ENCODE data around the gene KPNB1.

The KPNB1 gene

DNA sequence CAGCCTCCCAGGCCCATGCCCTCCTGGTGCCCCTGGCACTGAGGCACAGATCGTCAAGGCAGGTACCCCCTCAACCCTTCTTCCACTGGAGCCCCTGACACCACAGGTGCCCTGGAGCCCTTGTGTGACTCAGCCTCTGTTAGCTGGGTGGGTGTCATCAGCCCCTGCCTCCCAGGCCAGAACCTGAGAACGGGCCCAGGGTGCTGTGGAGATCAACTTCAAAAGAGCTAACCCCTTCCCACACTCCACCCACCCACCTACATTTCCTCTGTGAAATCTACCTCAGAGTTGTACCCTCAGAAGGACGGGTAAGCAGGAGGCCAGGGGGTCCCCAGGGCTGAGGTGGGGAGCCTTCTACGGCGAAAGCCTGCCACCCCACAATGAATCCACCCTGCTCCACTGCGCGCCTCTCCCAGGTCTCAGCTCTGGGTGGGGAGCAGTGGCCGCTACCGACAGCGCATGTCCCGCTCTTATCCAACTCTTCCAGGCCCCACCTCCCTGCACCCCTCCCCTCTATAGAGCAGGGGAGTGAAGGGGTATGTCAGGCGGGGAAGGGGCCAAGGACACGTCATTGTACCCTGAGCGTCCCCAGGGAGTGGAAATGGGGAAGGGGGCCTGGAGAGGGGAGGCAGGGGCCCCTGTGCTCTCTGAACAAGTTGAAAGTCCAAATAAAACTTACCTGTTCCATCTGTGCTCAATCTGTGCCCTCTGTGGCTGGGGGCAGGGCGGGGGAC, 61.8 kb downstream of the KPNB1 start:
- no peak for DNase-seq (ENCODE audit: low read depth in 1 of 2, low spot score in 1 of 2)

DNA sequence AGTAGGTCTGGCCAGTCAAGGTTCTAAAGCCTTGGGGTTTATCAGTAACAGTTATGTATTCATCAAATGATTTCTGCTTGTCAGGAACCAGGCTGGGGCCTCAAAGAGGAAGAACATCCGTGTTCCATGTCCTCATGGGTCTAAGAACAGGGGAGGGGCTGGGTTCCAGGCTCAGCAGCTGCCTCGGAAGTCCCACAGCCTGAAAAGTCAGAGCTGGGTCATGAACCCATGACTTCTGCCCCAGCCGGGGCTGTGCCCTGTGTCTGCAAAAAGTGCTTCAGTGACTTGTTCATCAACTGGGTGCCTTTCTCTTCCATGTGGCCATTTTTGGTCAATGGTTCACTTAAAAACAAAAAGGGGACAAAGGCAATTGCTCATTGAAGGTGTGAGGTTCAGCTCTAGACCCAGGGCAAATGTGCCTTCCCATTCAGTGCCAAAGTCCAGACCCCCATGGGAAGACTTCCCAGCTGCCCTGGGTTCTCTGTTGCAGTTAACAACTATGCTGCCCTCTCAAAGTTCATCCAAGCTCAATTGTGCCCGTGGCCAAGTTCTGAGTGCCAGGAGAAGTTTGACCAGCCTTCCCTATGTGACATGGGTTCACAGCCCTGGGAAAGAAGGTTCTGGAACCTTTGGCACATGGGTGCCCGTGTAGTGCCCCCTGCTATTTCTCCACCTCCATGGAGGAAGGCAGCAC, 62.8 kb downstream of the KPNB1 start:
- DNase-seq (ENCODE audit: low read depth in 1 of 2, low spot score in 1 of 2): no peak

DNA sequence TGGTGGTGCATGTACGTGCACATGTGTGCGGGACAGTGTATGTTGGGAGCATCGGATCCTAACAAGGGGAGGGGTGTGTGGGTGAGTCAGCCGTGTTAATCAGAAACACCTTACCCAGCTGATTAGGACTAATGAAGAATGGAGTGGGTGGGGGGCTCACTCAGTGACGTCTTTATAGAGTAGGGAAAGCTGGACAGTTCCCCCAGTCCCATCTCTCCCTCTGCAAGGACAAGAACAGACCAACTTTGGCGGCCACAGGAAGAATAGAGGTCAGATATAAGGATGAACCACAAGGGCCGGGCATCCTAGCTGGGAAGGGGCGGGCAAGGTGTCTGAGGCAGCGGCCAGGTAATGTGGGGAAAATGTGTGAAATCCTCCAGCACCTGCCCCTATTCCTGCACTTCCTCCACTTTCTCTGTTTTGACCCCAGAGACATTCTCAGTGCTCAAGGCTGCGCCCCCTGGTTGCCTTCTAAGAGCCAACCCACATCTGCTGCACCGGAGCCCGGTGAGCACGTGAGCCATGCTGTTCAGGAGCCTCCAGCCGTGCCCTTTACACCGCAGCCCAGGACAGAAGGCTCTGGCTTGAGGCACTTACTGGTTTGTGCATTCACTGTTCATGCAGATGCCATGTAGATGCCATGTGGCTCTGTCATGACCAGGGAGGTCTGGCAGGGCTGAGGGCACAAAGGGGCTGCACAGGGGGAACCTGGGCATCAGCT, 64.4 kb downstream of the KPNB1 start:
- no peak for DNase-seq (ENCODE audit: low read depth in 1 of 2, low spot score in 1 of 2)

DNA sequence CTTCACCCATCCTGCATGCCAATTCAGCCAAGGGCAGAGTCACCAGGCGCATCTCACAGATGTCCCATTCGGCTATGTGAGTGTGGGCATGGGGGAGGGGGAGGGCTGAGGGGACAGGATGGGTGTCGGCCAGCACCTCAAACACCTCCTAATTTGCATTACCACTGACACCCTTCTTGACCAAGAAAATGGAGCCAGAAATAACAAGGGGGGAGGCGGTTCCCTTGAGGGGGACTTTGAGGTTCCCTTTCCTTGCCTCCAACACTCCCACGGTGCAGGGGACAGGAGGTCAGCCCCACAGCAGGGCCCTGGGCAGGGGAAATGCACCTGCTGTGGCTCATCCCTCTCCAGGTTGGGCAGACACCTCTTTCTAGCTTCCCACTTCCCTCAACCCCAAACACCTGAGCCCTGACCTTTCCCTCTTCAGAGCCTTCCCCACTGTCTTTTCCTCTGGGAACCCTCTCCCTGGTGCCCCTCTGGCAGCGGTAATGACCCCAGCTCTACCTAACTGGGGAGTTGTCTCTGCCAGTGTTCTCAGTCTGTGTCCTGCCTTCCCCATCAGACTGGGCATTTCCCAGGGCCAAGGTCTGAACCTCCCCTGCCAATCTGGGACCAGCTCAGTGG, 65.2 kb downstream of the KPNB1 start:
- DNase-seq (ENCODE audit: low read depth in 1 of 2, low spot score in 1 of 2): no peak

DNA sequence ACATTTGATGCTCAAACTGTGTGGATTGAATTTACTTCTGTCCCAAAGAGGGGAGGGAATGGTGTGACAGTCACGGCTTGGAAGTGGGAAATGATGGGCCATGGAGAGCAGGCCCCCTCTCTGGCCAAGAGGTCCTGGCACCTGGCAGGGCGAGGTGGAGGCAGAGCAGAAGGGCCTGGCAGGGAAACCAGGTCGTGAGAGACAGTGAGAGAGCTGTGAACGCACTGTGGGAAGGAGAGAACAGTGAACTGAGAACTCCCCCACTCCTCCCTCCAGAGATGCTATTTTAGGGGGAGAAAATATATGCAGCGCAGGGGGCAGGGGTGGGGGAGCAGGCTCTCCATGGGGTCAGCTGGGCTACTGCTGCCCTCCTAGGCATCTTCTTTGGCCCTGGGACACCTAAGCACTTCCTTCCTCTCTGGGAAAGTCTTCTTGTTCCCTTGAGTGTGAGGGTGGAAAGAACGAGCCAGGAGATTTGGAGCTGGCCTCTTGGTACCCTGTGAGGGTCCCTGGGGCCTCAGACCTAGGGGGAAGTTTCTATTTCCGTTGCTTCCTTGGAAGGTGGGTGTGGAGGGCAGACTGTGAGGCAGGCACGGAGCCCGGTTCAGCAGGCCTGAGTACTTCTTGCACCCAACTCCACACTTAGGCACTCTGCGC, 66.1 kb downstream of the KPNB1 start:
- DNase-seq (ENCODE audit: low read depth in 1 of 2, low spot score in 1 of 2): no peak

DNA sequence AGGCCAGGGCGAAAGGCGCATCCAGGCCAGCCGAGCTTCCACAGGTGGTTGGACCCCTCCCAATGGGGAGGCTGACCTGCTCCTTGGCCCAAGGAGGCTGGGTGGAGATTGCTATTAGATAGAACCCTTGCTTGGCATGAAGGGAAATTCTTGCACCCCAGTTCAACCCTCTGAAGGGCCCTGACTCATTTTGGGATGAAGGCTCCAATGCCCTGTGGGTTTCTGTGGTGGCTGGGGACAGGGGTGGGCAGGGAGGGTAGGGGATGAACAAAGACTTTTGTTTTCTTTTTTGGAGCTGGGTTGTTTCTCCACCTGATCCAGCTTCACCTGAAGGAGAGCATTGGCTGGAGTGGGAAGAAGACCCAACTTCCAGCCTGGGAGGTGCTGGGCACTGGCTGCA, 66.7 kb downstream of the KPNB1 start:
- DNase-seq (ENCODE audit: low read depth in 1 of 2, low spot score in 1 of 2): no peak

DNA sequence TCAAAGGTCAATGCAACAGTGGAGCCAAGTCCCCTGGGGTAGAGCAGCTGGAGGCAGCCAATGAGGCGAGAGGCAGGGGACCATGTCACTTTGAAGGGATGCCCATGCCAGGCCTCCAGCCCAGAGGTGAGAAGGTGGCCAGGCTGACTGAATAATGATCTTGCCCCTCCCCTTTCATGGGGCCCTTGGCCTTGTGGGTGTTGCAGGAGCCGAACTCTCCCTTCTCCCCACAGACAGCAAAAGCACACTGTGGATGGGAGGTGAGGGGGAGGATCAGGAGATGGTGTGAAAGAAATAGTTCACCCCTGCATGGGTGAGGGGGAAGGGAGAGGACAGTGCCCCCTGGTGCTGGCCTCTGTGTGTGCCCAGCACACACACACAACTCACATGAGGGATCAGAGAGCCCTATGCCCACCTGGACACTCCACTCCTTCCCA, 67.6 kb downstream of the KPNB1 start:
- no peak for DNase-seq (ENCODE audit: low read depth in 1 of 2, low spot score in 1 of 2)

DNA sequence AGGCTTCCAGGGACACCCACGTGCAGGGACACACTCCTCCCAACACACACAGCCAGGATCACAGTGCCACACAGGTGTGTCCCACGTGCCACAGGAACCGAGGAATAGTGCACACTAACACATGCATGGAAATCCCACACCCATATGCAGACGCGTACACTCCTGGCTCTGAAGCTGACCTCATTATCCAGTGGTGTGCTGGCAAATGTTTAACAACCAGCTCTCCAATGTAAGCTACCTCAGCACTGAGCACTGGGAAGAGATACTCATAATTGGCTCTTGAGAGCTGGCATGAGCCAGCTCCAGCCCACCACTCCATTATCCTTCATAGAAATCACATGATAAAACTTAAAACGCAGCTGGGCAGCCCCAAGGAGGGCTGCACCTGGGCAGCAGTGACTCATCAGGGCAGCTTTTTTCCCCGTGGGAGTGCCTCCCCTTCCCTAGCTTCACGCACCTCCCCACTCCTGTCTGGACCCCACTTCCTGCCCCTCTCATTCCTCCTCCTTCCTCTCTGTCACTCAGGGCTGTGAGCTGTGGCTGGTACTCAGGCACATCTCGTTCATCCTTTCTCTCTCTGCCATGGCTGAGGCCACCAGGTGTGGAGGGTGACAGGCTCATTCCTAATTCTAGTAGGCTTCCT, 68.4 kb downstream of the KPNB1 start:
- DNase-seq (ENCODE audit: low read depth in 1 of 2, low spot score in 1 of 2): no peak

DNA sequence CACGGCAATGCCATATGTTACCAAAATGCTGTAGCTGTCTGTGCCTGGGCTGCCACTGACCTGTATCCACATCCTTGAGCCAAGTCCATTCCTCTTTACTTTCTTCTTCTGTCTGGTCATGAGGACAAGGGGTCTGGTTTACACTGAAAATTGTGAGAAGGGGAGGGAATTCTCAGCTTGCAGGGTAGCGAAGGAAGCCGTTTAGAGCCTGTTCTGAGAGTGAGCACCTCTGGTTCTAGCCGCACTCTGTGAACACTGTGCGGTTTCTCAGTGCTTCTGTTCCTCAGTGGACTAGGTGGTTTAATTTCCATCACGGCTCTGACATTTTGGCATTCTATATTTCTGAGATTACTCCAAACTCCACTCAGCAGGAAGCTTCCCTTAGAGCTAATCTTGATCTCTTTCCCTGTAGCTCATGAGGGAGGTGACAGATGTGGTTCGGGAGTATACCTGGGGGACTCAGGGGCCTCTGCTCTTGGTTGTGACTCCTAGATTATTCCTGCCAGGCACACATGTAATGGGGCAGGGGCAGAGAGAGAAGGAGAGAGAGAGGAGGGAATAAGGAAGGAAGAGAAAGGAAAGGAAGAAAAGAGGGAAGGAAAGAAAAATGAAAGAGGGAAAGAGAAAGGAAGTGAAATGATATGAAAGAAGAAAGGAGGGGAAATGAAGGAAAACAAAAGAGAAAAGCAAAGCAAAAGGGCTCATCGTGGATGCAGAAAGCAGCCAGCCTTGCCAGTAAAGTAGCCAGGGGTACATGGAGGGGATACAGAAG, 69.1 kb downstream of the KPNB1 start:
- no peak for DNase-seq (ENCODE audit: low read depth in 1 of 2, low spot score in 1 of 2)

DNA sequence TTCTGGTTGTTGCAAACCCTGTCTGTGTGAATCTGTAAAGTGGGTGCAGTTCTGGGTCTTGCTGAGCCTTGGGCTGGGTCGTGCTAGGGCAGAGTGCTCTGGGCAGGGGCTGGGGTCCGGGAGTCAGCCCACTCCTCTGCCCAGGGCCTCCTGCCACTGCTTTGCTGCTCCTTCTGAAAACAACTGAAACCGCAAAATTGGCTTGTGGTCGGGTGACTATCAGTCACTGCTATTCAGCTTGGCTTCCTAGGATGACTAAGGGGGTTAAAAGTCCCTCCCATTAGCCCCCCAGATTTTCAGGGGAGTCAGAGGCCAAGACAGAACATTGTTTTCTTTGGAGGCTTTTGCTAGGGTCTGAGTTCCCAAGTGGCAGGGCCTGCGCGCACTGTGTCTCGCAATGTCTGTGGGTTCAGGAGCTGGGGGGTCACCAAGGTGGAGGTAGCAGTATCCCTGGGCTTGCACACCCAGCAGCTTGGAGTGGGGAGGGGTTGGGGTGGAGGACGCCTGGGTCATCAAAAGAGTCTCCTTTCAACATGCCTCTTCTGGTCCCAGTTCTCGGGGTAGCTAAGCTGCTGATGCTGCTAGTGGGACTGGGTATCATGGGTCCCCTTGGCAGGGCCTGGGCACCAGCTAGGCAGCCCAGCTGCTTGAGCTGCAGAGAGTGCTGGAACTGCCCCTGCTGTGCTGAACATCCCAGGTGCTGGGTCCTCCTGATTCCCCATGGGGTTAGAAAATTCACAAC, 69.9 kb downstream of the KPNB1 start:
- no peak for DNase-seq (ENCODE audit: low read depth in 1 of 2, low spot score in 1 of 2)

DNA sequence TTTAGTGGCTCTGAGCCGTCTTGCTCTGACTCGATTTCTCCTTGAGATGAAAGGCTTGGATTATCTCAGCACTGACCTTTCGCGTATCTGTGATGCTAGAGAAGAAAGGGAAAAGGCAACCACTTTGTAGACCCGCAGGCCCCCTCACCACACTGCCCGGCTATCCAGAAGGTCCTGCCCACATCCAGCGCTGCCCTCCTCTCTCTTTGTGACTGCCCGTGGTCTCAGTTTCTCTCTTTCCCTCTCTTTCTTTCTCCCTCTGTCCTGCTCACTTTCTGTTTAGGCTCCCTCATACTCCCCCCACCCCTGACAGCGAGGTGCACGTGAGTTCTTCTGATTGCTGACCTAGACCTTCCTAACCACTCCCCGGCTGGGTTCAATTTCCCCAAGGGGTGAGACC, 70.5 kb downstream of the KPNB1 start:
- no peak for DNase-seq (ENCODE audit: low read depth in 1 of 2, low spot score in 1 of 2)

DNA sequence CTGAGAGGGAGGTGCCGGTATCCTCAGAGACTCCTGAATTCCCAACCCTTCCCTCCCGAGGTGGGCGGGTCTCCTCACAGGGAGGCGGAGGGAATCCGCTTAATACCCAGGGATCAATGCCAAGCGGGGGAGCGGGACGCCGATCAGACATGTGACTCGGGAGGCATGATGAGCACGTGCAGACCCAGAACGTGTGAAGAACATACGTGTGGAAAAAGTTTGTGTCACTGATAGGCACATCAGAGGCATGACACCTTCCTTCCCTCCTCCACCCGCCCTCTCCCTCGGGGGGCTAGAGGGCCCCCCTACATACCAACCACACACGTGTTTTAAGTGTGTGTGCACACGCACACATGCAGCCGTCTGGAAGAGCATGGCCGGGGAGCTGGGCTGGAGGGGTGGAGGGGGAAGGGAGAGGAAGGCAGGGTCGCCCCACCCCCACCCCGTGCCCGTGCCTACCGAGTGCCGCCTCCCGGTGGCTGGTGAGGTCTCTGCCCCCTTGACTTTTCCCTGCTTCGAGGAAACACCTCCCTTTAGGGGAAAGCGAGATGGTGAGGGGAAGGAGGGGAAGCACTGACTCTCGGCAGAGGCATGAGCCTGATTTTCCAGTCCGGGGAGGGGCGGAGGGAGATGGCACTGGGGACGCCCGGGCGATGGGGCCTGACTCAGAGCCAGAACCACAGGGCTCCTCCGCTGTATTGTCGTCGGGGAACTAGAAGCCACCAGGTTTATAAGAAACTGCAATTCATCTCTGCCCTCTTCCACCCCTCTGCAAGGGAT, 71.2 kb downstream of the KPNB1 start:
- peak; percentile 75 to 90 for DNase-seq (ENCODE audit: low read depth in 1 of 2, low spot score in 1 of 2)

DNA sequence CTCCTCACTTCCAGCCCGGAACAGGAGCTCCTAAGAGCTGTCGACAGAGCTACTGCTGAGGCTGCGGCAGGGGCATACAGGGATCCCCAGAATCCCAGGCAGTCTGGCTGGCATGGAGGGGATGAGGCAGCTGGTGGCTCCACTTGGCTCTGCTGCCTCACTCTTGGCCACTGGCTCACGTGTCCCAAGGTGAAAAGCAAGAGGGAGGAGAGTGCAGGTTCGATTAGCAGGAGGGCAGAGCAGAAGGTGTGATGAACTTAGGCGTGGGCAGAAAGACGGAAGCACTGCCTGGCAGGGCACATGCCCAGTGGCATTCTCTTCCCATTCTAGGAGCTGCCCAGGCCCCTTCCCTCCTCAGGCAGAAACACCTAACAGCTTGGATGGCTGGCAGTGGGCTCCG, 72.0 kb downstream of the KPNB1 start:
- no peak for DNase-seq (ENCODE audit: low read depth in 1 of 2, low spot score in 1 of 2)

DNA sequence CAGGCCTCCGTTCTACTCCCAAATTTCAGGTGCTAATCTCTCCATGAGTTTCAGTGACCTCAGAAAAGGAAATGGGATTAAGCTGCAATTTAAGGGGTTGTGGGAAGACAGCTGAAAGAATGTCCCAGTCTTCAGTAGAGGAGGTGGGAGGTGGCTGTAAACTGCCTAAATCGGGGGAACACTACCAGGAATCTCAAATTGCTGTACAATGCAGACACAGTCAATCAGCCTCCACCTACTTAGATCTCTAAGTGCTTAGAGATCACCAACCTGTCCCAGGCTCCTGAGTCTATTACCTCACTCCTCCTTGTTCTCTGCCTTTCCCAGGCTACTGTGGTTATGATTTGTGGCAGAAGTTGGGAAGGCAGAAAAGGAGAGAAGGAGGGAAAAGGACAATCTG, 75.0 kb downstream of the KPNB1 start:
- DNase-seq (ENCODE audit: low read depth in 1 of 2, low spot score in 1 of 2): no peak

DNA sequence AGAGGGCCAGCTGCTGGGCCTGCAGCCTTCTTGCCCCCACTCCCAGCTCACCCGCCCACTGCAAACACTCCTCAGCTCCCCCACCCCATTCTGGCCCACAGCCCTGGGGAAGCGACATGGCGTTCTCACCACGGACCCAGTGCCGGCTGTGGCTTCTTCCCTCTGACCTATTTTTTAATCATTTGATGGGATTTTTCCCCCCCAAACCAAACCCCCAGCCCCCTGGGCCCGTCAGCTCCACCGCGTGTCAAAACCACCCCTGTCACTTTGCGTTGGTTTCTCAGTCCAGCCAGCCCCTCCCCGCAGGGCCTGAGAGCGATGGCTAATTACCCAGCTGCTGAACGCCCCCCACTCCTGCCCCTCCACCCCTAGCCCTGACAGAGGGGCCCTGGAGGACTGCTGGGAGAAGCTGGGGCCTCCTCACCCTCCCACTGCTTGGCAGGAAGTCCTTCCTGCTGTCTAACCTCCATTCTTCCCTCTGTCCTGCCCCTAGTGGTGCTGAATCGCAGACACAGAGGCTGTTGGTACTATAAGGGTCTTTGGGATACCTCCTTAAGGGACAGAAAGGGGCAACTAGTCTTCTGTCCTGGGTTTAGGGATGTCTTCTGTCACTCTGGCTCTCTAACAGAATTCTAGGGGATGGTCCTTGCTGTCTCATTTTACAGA, 75.9 kb downstream of the KPNB1 start:
- DNase-seq (ENCODE audit: low read depth in 1 of 2, low spot score in 1 of 2): no peak

DNA sequence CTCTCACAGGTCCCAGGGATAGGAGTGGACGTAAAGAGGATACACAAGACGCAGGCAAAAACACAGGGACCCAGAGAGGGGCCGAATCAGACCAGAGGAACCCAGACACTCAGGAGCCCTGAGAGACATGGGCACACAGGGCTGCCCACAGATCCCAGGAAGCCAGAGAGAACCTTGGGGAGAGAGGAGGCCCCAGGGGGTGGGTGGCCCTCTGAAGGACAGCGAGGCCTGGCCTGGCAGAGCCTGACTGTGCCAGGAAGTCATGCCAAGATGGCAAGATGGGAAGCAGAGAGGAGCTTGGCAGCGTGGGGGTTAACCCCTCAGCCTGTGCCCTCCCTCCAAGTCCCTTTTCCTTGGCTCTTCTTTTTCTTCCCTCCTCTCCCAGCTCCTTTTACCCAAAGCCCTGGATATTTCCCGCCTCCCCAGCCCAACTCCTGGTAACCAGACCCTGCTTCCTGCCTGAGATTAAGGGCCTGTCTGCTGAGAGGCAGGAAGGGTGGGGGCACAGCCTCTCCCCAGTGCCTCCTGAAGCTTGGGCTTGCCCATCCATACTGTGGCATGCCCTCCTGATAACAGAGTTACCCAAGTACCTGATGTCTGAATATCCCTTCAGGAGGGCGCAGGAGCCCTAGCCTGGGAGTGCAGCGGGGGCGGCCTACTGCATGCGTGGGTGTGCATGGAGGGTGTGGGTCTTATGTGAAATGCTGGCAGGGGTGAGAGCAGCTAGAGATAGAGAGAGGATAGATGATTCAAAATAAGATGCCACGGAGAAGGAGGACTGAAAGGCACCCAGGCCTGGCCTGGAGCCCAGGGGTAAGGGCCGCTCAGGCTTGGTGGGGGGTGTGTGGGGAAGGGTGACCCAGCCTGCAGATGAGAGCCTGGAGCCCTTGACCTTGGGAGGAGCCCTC, 77.3 kb downstream of the KPNB1 start:
- no peak for DNase-seq (ENCODE audit: low read depth in 1 of 2, low spot score in 1 of 2)

DNA sequence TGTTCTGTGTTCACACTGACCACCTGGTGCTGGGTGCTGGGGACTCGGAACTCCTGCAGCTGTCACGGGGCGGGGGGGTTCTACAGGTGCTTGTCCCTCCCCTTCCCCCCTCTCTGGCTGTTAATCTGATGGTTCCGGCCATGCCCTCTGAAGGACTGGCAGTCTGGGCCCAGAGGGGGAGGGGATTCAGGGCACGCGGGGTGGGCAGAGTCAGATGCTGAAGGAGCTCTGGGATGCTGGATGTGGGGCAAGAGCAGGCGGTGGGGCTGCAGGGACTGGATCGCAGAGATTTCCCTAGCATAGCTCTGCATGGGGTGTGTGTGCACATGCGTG, 78.0 kb downstream of the KPNB1 start:
- DNase-seq (ENCODE audit: low read depth in 1 of 2, low spot score in 1 of 2): no peak
